H9 (cell line): ENCODE measurements around the gene PRLH. TPM values are rescaled to one million over a fixed set of nuclear protein-coding genes. Genes with fewer than 3 reads are reported as not detected.

Source experiments
- DNase-seq: peaks from one replicate; pipeline ENCODE4 v3.0.0-alpha.2; 2017
- H2AFZ ChIP-seq: one replicate; pipeline ENCODE4 v1.6.1; 2013; ENCODE audit warnings: mild to moderate bottlenecking, low read length, control low read depth, moderate library complexity
- H2AK5ac ChIP-seq: 2 replicates; pipeline ENCODE4 v1.6.1; 2013; ENCODE audit warnings: low read length, control low read depth, mixed read lengths; ENCODE audit not compliant: insufficient read length
- H2BK120ac ChIP-seq: one replicate; pipeline ENCODE4 v1.6.1; 2013; ENCODE audit warnings: low read depth, mild to moderate bottlenecking, low read length, control low read depth, inconsistent platforms; ENCODE audit not compliant: poor library complexity, severe bottlenecking
- H2BK12ac ChIP-seq: 2 replicates; pipeline ENCODE4 v1.6.1; 2013; ENCODE audit warnings: low read length, control low read depth, mixed read lengths, low read depth; ENCODE audit not compliant: insufficient read length
- H2BK15ac ChIP-seq: 2 replicates; pipeline ENCODE4 v1.6.1; 2013; ENCODE audit warnings: low read depth, low read length, control low read depth
- H2BK20ac ChIP-seq: one replicate; pipeline ENCODE4 v1.6.1; 2013; ENCODE audit warnings: low read depth, mild to moderate bottlenecking, low read length, control low read depth, inconsistent platforms; ENCODE audit not compliant: poor library complexity, severe bottlenecking
- H2BK5ac ChIP-seq: 2 replicates; pipeline ENCODE4 v1.6.1; 2013; ENCODE audit warnings: low read length, control low read depth, mixed read lengths; ENCODE audit not compliant: insufficient read length
- H3K14ac ChIP-seq: 2 replicates; pipeline ENCODE4 v1.6.1; 2013; ENCODE audit warnings: low read length, control low read depth; ENCODE audit not compliant: insufficient read depth
- H3K18ac ChIP-seq: 2 replicates; pipeline ENCODE4 v1.6.1; 2013; ENCODE audit warnings: low read depth, mild to moderate bottlenecking, mixed read lengths, low read length, control low read depth; ENCODE audit not compliant: insufficient read length
- H3K23ac ChIP-seq: 2 replicates; pipeline ENCODE4 v1.6.1; 2013; ENCODE audit warnings: low read length, control low read depth, mixed read lengths, low read depth; ENCODE audit not compliant: insufficient read length
- H3K23me2 ChIP-seq: 2 replicates; pipeline ENCODE4 v1.6.1; 2013; ENCODE audit warnings: low read depth, mild to moderate bottlenecking, mixed read lengths, low read length, control low read depth; ENCODE audit not compliant: insufficient read length, poor library complexity, severe bottlenecking
- H3K27ac ChIP-seq: 2 replicates; pipeline ENCODE4 v1.5.1; 2013; ENCODE audit warnings: low read length, control low read depth, mixed read lengths, low read depth; ENCODE audit not compliant: insufficient read length
- H3K27me3 ChIP-seq: 2 replicates; pipeline ENCODE4 v1.6.1; 2013; ENCODE audit warnings: low read length, control low read depth, inconsistent platforms; ENCODE audit not compliant: insufficient read depth
- H3K4ac ChIP-seq: 2 replicates; pipeline ENCODE4 v1.6.1; 2013; ENCODE audit warnings: low read depth, mild to moderate bottlenecking, control low read depth, inconsistent platforms, low read length, moderate library complexity
- H3K4me1 ChIP-seq: 2 replicates; pipeline ENCODE4 v1.6.1; 2013; ENCODE audit warnings: low read length, control low read depth, inconsistent platforms; ENCODE audit not compliant: insufficient read depth
- H3K4me2 ChIP-seq: 2 replicates; pipeline ENCODE4 v1.6.1; 2013; ENCODE audit warnings: low read length, control low read depth, mixed read lengths; ENCODE audit not compliant: insufficient read length, insufficient read depth
- H3K56ac ChIP-seq: 2 replicates; pipeline ENCODE4 v1.6.1; 2013; ENCODE audit warnings: low read depth, mild to moderate bottlenecking, mixed read lengths, low read length, control low read depth; ENCODE audit not compliant: insufficient read length
- H3K79me1 ChIP-seq: 2 replicates; pipeline ENCODE4 v1.6.1; 2013; ENCODE audit warnings: low read depth, mild to moderate bottlenecking, moderate library complexity, low read length, control low read depth, inconsistent platforms; ENCODE audit not compliant: insufficient read depth, poor library complexity, severe bottlenecking
- H3K79me2 ChIP-seq: 2 replicates; pipeline ENCODE4 v1.6.1; 2013; ENCODE audit warnings: low read length, control low read depth, inconsistent platforms; ENCODE audit not compliant: insufficient read depth
- H3K9ac ChIP-seq: 2 replicates; pipeline ENCODE4 v1.6.1; 2013; ENCODE audit warnings: low read length, control low read depth, mixed read lengths; ENCODE audit not compliant: insufficient read length; ENCODE audit errors: extremely low read depth
- H3K9me3 ChIP-seq: one replicate; pipeline ENCODE4 v1.6.1; 2013; ENCODE audit warnings: low read depth, low read length, inconsistent platforms; ENCODE audit not compliant: control insufficient read depth
- H3T11ph ChIP-seq: one replicate; pipeline ENCODE4 v1.6.1; 2013; ENCODE audit warnings: mild to moderate bottlenecking, low read length, control low read depth, inconsistent platforms
- H4K20me1 ChIP-seq: one replicate; pipeline ENCODE4 v1.6.1; 2013; ENCODE audit not compliant: control insufficient read depth, insufficient read length, insufficient read depth
- H4K5ac ChIP-seq: 2 replicates; pipeline ENCODE4 v1.6.1; 2013; ENCODE audit warnings: low read depth, mild to moderate bottlenecking, mixed read lengths, low read length, control low read depth; ENCODE audit not compliant: insufficient read length
- H4K8ac ChIP-seq: replicated peaks from 2 replicates; pipeline ENCODE4 v1.6.1; 2013; ENCODE audit warnings: low read length, control low read depth, mixed read lengths, low read depth; ENCODE audit not compliant: insufficient read length
- H4K91ac ChIP-seq: 2 replicates; pipeline ENCODE4 v1.6.1; 2013; ENCODE audit warnings: low read depth, mild to moderate bottlenecking, moderate library complexity, mixed read lengths, low read length, control low read depth; ENCODE audit not compliant: insufficient read length
- H3K27ac Mint-ChIP-seq, 3 experiments: 2 replicates in 2 of 3; 3 replicates in 1 of 3; pipeline ENCODE4 v1.8.0; 2020 to 2021; ENCODE audit warnings: mixed read lengths in 3 of 3, mild to moderate bottlenecking in 1 of 3, moderate library complexity in 1 of 3
- H3K27me3 Mint-ChIP-seq: 2 replicates; pipeline ENCODE4 v1.8.0; 2021; ENCODE audit warnings: low read depth, mild to moderate bottlenecking, moderate library complexity, mixed read lengths
- H3K36me3 Mint-ChIP-seq, 3 experiments: 2 replicates in 2 of 3; 3 replicates in 1 of 3; pipeline ENCODE4 v1.8.0; 2020 to 2021; ENCODE audit warnings: low read depth in 3 of 3, mixed read lengths in 3 of 3; ENCODE audit not compliant: insufficient read depth in 1 of 3
- H3K4me1 Mint-ChIP-seq, 2 experiments: 2 replicates each; pipeline ENCODE4 v1.8.0; 2020; ENCODE audit warnings: mixed read lengths in 2 of 2
- H3K4me3 Mint-ChIP-seq, 2 experiments: 2 replicates in 1 of 2; 3 replicates in 1 of 2; pipeline ENCODE4 v1.8.0; 2020 to 2021; ENCODE audit warnings: mild to moderate bottlenecking in 2 of 2, mixed read lengths in 2 of 2, moderate library complexity in 1 of 2
- H3K9me3 Mint-ChIP-seq, 2 experiments: 2 replicates in 1 of 2; 3 replicates in 1 of 2; pipeline ENCODE4 v1.8.0; 2020; ENCODE audit warnings: mild to moderate bottlenecking in 2 of 2, mixed read lengths in 2 of 2, moderate library complexity in 1 of 2
- WGBS: extraction: QIAGEN DNeasy Blood & Tissue Kit; methylation state at CpG from one replicate; pipeline ENCODE4 v1.1.7; 2013; ENCODE audit warnings: missing lambda C conversion rate, low lambda C conversion rate, mixed read lengths; ENCODE audit not compliant: insufficient read length; ENCODE audit errors: extremely low coverage; 5-methylcytosine and 5-hydroxymethylcytosine counted together
- total RNA-seq: library from RNA; stranded (reverse); gene quantifications from 2 replicates; pipeline ENCODE4 v1.2.1, GENCODE V29; 2021
- TF ChIP-seq, protein P1 (sequence below): fragments of 200-600 bp; sonication (generic); conservative IDR thresholded peaks from 3 replicates; pipeline ENCODE4 v1.8.0; 2021; ENCODE audit warnings: antibody characterized with exemption, mild to moderate bottlenecking

The PRLH gene
- total RNA-seq, 1 experiment from 2014 or later, result not detected

DNA sequence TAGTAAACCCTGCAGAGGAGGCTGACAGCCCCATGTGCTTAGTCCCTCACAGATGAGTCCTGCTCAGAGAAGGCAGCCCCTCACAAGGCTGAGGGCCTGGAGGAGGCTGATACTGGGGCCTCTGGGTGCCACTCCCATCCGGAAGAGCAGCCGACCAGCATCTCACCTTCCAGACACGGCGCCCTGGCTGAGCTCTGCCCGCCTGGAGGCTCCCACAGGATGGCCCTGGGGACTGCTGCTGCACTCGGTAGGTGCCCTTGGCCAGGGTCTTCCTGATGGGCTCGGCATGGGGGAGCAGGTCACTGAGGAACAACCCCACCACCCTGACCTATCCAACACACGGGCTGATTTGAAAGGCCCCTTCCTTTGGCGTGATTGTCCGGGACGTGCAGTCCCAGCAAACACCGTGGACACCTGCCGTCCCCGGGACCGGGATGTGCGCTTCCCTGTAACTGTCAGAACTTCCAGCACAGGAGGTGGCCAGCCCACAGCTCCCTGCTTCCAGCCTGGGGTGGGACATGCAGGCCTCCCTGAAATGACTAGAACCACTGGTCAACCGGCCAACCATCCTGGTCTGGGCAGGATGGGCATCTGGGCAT is 40.7 kb upstream of the PRLH start:
- Histone ChIP-seq H3T11ph (no peak overlapping the region), H3K9me3 (no peaks in the 10 kb centered on the region), H3K79me1 (no peaks in the 10 kb centered on the region), H2BK5ac (no peak overlapping the region), H4K91ac (no peak overlapping the region), H2BK120ac (no peak overlapping the region), H3K79me2 (no peaks in the 10 kb centered on the region), H4K8ac (no peak overlapping the region), H3K18ac (no peak overlapping the region), H3K56ac (no peak overlapping the region), H3K27ac (no peak overlapping the region), H2AFZ (no peak overlapping the region), H2BK15ac (no peak overlapping the region), H4K20me1 (no peaks in the 10 kb centered on the region), H3K4me1 (no peaks in the 10 kb centered on the region), H4K5ac (no peak overlapping the region), H3K4me2 (no peak overlapping the region), H2AK5ac (no peak overlapping the region), H2BK12ac (no peak overlapping the region), H3K23me2 (no peaks in the 10 kb centered on the region), H3K4ac (no peak overlapping the region), H3K27me3 (no peaks in the 10 kb centered on the region), H3K23ac (no peak overlapping the region), H3K14ac (no peak overlapping the region), H2BK20ac (no peak overlapping the region), H3K9ac (no peak overlapping the region)
- no peaks in the 10 kb centered on the region for H3K4me1 Mint-ChIP-seq
- H3K36me3 Mint-ChIP-seq, result no peaks in the 10 kb centered on the region; a peak in 2 of 7 replicates
- no peak overlapping the region for H3K4me3 Mint-ChIP-seq
- DNase-seq, result no peak
- TF ChIP-seq, protein P1, sequence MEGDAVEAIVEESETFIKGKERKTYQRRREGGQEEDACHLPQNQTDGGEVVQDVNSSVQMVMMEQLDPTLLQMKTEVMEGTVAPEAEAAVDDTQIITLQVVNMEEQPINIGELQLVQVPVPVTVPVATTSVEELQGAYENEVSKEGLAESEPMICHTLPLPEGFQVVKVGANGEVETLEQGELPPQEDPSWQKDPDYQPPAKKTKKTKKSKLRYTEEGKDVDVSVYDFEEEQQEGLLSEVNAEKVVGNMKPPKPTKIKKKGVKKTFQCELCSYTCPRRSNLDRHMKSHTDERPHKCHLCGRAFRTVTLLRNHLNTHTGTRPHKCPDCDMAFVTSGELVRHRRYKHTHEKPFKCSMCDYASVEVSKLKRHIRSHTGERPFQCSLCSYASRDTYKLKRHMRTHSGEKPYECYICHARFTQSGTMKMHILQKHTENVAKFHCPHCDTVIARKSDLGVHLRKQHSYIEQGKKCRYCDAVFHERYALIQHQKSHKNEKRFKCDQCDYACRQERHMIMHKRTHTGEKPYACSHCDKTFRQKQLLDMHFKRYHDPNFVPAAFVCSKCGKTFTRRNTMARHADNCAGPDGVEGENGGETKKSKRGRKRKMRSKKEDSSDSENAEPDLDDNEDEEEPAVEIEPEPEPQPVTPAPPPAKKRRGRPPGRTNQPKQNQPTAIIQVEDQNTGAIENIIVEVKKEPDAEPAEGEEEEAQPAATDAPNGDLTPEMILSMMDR, result no peak
- H3K9me3 Mint-ChIP-seq, result no peaks in the 10 kb centered on the region
- H3K27me3 Mint-ChIP-seq, result peaks cover 6% of the 10 kb centered on the region
- no peak overlapping the region for H3K27ac Mint-ChIP-seq
- no CpG with 5 or more reads among the region's 17 CpGs for WGBS
